ENCODE data around the gene NUTM2F.
"Not testable (repeated sequence)": the region's sequence is repeated elsewhere in the genome, so short reads cannot be mapped to it uniquely, and the experiment has no call there.

GRCh38 chr9:94315034-94315984 lies 13.1 kb downstream of the NUTM2F start:
- TF ChIP-seq, protein P1, sequence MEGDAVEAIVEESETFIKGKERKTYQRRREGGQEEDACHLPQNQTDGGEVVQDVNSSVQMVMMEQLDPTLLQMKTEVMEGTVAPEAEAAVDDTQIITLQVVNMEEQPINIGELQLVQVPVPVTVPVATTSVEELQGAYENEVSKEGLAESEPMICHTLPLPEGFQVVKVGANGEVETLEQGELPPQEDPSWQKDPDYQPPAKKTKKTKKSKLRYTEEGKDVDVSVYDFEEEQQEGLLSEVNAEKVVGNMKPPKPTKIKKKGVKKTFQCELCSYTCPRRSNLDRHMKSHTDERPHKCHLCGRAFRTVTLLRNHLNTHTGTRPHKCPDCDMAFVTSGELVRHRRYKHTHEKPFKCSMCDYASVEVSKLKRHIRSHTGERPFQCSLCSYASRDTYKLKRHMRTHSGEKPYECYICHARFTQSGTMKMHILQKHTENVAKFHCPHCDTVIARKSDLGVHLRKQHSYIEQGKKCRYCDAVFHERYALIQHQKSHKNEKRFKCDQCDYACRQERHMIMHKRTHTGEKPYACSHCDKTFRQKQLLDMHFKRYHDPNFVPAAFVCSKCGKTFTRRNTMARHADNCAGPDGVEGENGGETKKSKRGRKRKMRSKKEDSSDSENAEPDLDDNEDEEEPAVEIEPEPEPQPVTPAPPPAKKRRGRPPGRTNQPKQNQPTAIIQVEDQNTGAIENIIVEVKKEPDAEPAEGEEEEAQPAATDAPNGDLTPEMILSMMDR (IDR thresholded peaks at IDR 0.05), result not testable (repeated sequence)
- not testable (repeated sequence) for TF ChIP-seq POLR2A (IDR thresholded peaks at IDR 0.05; ENCODE audit: low read depth); POLR2AphosphoS5 (IDR thresholded peaks at IDR 0.05); EP300 (IDR thresholded peaks at IDR 0.05)
